ENCODE results near the gene GALNT17. TPM values are rescaled to one million over a fixed set of nuclear protein-coding genes. Genes with fewer than 3 reads are reported as not detected.
"Not testable (repeated sequence)": the region's sequence is repeated elsewhere in the genome, so short reads cannot be mapped to it uniquely, and the experiment has no call there.

Gene GALNT17
- total RNA-seq, 4 donors from 2014 or later: 0.63 to 7.5 (median 3.1) TPM

DNA sequence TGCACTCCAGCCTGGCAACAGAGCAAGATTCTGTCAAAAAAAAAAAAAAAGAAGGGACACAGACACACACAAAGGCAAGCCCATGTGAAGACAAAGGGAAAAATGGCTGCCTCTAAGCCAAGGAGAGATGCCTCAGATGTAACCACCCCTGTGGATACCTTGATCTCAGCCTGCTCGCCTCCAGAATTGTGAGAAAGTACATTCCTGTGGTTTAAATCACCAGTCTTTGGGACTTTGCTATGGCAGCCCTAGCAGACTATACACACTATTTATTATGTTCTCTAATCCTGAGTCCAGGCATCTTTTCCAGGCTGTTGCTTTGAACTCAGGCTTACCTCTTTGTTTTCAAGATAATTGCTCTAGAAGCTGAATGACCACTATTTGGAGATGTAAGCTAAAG lies 494.3 kb downstream of the GALNT17 start:
- H3K4me3 ChIP-seq (ENCODE audit: low read depth, poor library complexity, severe bottlenecking): no peak overlapping the region
- no peak for DNase-seq (ENCODE audit: low spot score in 2 of 2)
- TF ChIP-seq, protein P1, sequence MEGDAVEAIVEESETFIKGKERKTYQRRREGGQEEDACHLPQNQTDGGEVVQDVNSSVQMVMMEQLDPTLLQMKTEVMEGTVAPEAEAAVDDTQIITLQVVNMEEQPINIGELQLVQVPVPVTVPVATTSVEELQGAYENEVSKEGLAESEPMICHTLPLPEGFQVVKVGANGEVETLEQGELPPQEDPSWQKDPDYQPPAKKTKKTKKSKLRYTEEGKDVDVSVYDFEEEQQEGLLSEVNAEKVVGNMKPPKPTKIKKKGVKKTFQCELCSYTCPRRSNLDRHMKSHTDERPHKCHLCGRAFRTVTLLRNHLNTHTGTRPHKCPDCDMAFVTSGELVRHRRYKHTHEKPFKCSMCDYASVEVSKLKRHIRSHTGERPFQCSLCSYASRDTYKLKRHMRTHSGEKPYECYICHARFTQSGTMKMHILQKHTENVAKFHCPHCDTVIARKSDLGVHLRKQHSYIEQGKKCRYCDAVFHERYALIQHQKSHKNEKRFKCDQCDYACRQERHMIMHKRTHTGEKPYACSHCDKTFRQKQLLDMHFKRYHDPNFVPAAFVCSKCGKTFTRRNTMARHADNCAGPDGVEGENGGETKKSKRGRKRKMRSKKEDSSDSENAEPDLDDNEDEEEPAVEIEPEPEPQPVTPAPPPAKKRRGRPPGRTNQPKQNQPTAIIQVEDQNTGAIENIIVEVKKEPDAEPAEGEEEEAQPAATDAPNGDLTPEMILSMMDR (IDR thresholded peaks at IDR 0.05): no peak
- TF ChIP-seq POLR2A (IDR thresholded peaks at IDR 0.05): no peak
- intact Hi-C loops (cut with DNase I; ENCODE audit: low total_unique reads): no loop called here
- 78 to 96% methylated on average over 1 of the region's 1 CpG for WGBS, 2 donors

DNA sequence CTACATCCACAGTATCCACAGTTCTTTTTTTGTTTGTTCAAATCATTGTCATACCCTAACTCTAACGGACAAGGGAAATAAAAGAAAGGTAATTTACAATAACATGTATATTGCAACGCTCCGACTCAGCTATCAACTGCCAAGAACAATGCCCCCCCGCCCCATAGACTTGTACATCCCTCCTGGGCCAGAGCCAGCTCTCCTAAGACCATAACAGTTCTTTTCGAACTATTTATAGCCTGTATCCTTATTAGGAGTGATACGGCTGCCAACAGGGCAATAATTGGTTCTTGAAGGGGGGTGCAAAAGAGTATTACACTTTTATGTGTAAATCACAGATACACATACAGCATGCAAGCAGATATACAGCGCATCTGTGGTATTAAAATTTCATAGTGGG lies 495.7 kb downstream of the GALNT17 start:
- intact Hi-C loops (cut with DNase I; ENCODE audit: low total_unique reads): no loop called here

DNA sequence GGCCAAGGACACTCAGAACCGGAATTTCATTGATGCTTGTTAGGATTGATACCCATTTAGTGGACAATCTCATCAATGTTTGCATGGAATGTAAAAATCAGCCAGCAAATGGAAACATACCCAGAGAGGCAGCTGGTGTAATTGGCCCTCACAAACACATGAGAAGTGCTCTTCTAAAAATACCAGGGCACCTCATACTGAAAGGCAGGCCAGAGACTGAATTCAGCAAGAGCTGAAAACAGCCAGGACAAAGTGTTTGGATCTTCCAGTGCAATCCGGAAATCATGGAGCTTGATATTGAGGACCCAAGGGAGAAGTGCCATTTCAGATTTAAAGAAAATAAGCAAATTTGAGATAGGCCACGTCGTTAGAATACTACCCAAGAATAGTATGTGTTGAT lies 498.6 kb downstream of the GALNT17 start:
- no peak for DNase-seq (ENCODE audit: low spot score in 2 of 2)
- 91 to 94% methylated on average over 4 of the region's 4 CpGs for WGBS, 2 donors
- H3K4me3 ChIP-seq (ENCODE audit: low read depth, poor library complexity, severe bottlenecking): no peak overlapping the region
- no peak for TF ChIP-seq POLR2A (IDR thresholded peaks at IDR 0.05)
- TF ChIP-seq, protein P1 (IDR thresholded peaks at IDR 0.05): no peak
- intact Hi-C loops (cut with DNase I; ENCODE audit: low total_unique reads): no loop called here

More for the DNA sequence above, 495.7 kb downstream of the GALNT17 start:
- no peak overlapping the region for H3K4me3 ChIP-seq (ENCODE audit: low read depth, poor library complexity, severe bottlenecking)
- DNase-seq (ENCODE audit: low spot score in 2 of 2): no peak
- WGBS, 2 donors: 62 to 64% methylated on average over 7 of the region's 7 CpGs
- TF ChIP-seq, protein P1 (IDR thresholded peaks at IDR 0.05): no peak
- no peak for TF ChIP-seq POLR2A (IDR thresholded peaks at IDR 0.05)

DNA sequence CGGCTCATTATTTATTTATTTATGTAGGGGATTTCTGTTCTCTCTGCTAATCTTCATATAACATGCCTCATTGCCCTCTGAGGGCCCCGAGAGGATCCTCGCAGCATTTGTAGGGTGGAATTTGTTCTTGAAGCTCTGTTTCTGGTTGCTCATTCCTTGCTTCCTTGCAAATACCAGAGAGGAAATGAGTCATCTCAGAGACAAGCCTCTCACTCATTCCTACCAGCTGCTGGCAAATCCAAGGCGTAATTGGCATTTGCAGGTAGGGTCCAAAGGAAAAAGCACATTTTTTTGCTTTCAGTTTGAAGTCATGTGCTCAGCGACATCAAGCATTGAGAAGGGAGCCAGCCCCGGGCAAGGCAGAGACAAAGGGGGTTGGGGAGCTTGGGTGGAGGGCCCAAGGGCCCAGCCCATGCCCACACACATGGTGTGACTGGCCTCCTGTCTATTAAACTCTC lies 501.6 kb downstream of the GALNT17 start:
- TF ChIP-seq POLR2A (IDR thresholded peaks at IDR 0.05): no peak
- TF ChIP-seq, protein P1 (IDR thresholded peaks at IDR 0.05): no peak
- H3K4me3 ChIP-seq (ENCODE audit: low read depth, poor library complexity, severe bottlenecking): no peak overlapping the region
- DNase-seq (ENCODE audit: low spot score in 2 of 2): no peak
- 5% methylated on average over 6 of the region's 6 CpGs for WGBS, 2 donors
- intact Hi-C loops (cut with DNase I; ENCODE audit: low total_unique reads): no loop called here

DNA sequence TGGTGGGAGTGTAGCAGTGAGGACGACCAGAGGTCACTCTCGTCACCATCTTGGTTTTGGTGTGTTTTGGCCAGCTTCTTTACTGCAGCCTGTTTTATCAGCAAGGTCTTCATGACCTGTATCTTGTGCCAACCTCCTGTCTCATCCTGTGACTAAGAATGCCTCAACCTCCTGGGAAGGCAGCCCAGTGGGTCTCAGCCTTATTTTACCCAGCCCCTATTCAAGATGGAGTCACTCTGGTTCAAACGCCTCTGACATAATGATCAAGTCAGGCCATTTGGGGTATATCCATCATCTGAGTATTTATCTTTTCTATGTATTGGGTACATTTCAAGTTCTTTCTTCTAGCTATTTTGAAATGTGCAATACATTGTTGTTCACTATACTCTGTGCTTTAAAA lies 503.9 kb downstream of the GALNT17 start:
- WGBS, 2 donors: 78 to 86% methylated on average over 3 of the region's 3 CpGs
- DNase-seq (ENCODE audit: low spot score in 2 of 2): peak in 1 of 2 donors; percentile 26
- H3K4me3 ChIP-seq (ENCODE audit: low read depth, poor library complexity, severe bottlenecking); intact Hi-C loops (cut with DNase I; ENCODE audit: low total_unique reads): not testable (repeated sequence)

DNA sequence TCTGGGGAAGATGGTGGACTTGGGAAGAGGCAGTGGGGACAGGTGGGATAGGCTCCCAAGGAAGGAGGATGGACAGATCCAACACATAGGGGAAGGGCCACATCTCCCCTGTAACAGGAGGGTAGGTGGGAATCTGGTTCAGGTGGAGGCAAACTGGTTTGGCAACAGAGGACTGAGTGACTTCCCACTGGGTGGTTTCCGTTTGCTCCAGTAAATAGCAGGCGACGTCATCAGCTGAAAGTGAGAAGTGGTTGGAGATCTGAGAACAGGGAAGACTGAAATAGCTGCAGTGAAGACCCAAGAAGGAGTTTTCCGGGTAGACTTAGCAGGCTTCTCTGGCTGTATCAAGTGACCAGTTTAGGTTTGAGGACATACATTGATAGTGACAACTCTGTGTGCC lies 504.4 kb downstream of the GALNT17 start:
- DNase-seq (ENCODE audit: low spot score in 2 of 2): peak in 1 of 2 donors; percentile 53
- TF ChIP-seq, protein P1 (IDR thresholded peaks at IDR 0.05): no peak
- TF ChIP-seq POLR2A (IDR thresholded peaks at IDR 0.05): no peak
- whole genome bisulfite sequencing, 2 donors: 40 to 42% methylated on average over 4 of the region's 4 CpGs
- intact Hi-C loops (cut with DNase I; ENCODE audit: low total_unique reads): no loop called here
- H3K4me3 ChIP-seq (ENCODE audit: low read depth, poor library complexity, severe bottlenecking): no peak overlapping the region
